HG03066 (cell line): Measurements from ENCODE around the gene RAB3C.
A peak's percentile ranks its signal among the peaks of the same experiment; 100 is the strongest.

ENCODE experiments used
- ATAC-seq: cut with Tn5 transposase; IDR thresholded peaks from one replicate; pipeline ENCODE4 v1.9.1; 2021; ENCODE audit warnings: low read depth; ENCODE audit not compliant: unreplicated experiment

The RAB3C gene

GRCh38 chr5:58857609-58858008 lies 274.7 kb downstream of the RAB3C start:
- no peak for ATAC-seq

GRCh38 chr5:58860680-58861079 lies 277.8 kb downstream of the RAB3C start:
- no peak for ATAC-seq

- ATAC-seq = no peak
Observed at GRCh38 chr5:58868931-58869330, 286.1 kb downstream of the RAB3C start.

GRCh38 chr5:58871648-58872242 lies 288.9 kb downstream of the RAB3C start:
- ATAC-seq = no peak

- ATAC-seq = no peak
Observed at GRCh38 chr5:58872670-58873273, 289.9 kb downstream of the RAB3C start.

GRCh38 chr5:58875599-58875998 lies 292.7 kb downstream of the RAB3C start:
- ATAC-seq = no peak

GRCh38 chr5:58885260-58885659 lies 302.4 kb downstream of the RAB3C start:
- ATAC-seq = peak; percentile 37

GRCh38 chr5:58886315-58887207 lies 303.7 kb downstream of the RAB3C start:
- peak; percentile 79 for ATAC-seq

- no peak for ATAC-seq
Observed at GRCh38 chr5:58887311-58887710, 304.4 kb downstream of the RAB3C start.

GRCh38 chr5:58887721-58888409 lies 305.0 kb downstream of the RAB3C start:
- no peak for ATAC-seq

- no peak for ATAC-seq
Observed at GRCh38 chr5:58890265-58890664, 307.4 kb downstream of the RAB3C start.

- ATAC-seq = no peak
Observed at GRCh38 chr5:58890701-58891085, 307.8 kb downstream of the RAB3C start.

- no peak for ATAC-seq
Observed at GRCh38 chr5:58891086-58891970, 308.5 kb downstream of the RAB3C start.

- ATAC-seq = no peak
Observed at GRCh38 chr5:58891971-58892343, 309.1 kb downstream of the RAB3C start.

GRCh38 chr5:58893551-58893950 lies 310.7 kb downstream of the RAB3C start:
- ATAC-seq = no peak

- no peak for ATAC-seq
Observed at GRCh38 chr5:58898006-58898405, 315.1 kb downstream of the RAB3C start.

- ATAC-seq = no peak
Observed at GRCh38 chr5:58898538-58898937, 315.7 kb downstream of the RAB3C start.

- ATAC-seq = no peak
Observed at GRCh38 chr5:58901271-58901670, 318.4 kb downstream of the RAB3C start.

- ATAC-seq = no peak
Observed at GRCh38 chr5:58902305-58902704, 319.4 kb downstream of the RAB3C start.

- no peak for ATAC-seq
Observed at GRCh38 chr5:58902765-58903164, 319.9 kb downstream of the RAB3C start.
